Measurements from ENCODE around the gene PSMB9.
"Not testable (repeated sequence)": the region's sequence is repeated elsewhere in the genome, so short reads cannot be mapped to it uniquely, and the experiment has no call there.

PSMB9 gene

DNA sequence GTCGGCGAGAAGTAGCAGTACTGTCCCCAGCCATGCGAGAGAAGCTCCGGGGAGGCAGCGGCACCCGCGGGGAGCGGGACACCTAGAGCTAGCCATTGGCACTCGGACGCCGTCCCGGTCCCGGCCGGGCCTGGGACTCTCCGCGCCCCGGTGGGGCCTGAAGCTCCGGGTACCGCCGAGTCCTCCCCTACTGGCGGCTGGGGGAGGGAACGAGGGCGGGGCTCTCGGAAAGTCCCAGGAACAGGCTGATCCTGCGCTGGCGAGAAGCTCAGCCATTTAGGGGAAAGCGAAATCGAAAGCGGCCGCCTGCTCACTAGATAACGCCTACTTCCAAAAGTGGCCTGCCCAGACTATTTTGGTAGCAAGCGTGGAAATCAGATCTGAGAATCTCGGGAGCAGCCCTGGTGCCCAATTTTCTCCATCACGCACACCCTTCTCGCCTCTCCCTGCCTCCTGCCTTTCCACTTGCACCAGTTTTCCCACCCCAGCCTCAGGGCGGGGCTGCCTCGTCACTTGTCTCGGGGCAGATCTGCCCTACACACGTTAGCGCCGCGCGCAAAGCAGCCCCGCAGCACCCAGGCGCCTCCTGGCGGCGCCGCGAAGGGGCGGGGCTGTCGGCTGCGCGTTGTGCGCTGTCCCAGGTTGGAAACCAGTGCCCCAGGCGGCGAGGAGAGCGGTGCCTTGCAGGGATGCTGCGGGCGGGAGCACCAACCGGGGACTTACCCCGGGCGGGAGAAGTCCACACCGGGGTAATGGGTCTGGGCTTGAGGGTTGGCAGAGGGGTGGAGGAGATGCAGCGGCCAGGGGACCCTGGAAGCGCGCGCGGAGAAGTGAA, at the start of gene PSMB9, which contains the start of gene TAP1:
Gene PSMB9 (plus strand): TSS at position 652 of the 835 bp plus-strand sequence. CDS start 38 bp downstream, at position 690.
Gene TAP1 (minus strand): TSS at position 164 of the 835 bp plus-strand sequence. CDS start 68 bp downstream, at position 96.
- DNase-seq: peak; percentile 94

DNA sequence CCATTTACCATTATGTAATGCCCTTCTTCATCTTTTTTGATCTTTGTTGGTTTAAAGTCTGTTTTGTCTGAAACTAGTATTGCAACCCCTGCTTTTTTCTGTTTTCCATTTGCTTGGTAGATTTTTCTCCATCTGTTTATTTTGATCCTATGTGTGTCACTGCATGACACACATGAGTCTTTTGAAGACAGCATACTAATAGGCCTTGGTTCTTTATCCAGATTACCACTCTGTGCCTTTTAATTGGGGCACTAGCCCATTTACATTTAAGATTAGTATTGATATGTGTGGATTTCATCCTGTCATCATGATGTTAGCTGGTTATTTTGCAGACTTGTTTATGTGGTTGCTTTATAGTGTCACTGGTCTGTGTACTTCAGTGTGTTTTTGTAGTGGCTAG, 48.6 kb upstream of the PSMB9 start:
- DNase-seq: not testable (repeated sequence)

DNA sequence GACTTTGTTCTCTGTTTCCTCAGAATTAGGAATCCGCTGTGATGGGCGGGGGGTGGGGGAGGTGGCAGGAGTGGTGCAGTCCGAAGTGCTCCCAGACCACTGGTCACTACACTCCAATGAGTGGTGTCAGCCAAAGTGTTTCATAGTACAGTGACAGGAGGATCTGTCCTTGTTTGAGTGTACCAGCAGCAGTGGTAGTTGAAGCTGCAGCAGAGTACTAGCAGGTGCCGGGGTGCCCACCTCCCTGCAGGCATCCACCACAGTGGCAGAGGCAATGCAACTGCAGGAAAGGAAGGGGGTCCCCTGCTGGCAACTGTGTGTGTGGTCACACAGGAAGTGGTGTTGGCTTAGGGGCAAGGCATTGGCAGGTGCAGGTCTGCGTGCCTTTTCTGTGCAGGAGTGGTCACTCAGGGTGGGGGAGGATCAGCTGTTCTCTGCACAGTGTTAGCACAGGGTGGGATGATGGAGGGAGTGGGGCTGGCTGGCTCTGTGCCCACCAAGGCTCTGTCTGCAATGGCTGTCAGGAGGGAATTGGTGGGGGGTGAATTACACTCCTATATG, 46.9 kb upstream of the PSMB9 start:
- no peak for DNase-seq

DNA sequence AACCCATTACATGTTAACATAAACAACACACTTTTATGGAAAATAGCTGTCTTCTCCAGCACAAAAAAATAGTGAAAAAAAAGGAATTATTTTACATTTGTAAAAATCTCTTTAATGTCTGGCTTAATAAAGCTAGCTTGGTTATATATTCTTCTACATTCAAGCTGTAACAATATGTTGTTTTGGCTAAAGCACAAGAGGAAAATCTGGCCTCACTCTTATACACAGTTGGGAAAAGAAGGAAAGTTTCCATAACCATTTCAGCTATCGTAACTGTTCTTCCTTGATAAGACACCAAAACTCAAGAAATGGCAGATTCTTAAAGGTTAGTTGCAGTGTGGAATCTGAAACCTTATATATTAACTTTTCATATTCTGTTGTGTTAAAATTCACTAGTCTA, 44.8 kb upstream of the PSMB9 start:
- DNase-seq: no peak

DNA sequence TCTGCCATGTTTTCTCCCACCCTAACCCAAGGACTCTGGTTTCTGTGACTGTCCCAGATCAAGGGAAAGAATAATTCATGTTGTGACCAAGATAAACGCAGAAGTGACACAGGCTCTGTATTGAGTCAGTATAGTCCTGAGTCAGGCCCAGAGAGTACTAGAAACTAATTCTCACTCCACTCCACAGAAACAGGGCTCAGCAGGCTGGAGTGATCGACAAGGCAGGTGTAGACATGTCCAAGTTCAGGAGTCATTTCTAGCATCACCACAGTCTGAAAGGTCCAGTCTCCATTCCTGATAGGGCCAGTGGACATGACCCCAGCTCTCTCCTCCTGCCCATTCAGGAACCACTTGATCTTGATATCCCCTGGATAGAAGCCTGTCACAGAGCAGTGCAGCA, 39.8 kb upstream of the PSMB9 start:
- DNase-seq: no peak

DNA sequence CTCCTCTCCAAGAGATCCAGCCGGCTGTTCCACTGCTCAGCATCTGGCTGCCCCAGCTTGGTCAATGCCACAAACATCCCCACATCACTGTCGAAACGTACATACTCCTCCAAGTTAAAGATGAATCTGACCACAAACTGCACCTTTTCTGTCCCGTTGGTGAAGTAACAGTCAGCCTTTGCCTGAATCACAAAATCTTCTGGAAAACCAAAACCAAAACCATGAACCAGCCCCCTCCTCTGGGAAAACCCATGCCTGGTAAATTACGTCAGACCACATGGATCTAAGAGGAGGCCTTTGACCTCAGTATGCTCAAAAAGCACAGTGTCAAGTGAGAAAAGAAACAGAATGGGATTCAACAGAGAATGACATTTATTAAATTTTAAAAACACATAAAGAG, 38.9 kb upstream of the PSMB9 start:
- no peak for DNase-seq

DNA sequence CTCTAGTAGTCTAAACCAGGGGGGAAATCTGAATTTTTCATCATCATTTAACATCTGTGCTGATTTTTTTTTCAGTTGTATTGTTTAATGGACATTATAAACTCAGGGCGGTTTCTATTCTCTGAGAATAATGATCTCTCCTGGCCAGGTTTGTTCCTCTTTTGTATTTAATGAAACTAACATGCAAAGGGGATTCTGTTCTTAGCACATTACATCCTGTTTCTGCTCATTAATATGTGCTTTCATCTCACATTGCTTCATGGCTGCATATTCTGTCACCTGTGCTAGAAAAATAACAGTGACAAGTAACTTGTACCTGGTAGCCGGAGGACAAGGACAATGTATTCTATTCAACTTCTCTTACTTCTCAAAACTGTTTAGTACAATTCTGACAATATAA, 38.0 kb upstream of the PSMB9 start:
- no peak for DNase-seq

DNA sequence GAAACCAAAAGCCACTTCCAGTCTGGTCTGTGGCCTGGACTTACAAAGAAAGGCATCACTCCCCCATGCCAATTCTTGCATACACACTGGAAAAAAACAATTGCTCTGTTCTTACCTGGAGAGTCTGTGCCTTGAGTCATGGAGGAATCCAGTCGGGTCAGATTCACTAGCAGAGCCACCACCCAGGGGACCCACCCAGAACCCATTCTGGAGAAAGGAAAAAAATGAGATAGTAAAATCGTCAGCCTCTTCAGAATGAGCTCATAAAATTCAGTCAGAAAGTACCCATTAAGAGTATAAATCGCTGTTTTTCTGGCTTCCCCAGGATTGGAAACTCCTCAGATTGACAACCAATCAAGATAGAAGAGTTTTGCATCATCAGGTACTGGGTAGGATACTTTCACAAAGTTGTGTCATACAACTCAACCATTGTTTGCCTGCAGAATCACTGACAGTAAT, 37.2 kb upstream of the PSMB9 start, which contains the start of gene HLA-DOB:
Gene HLA-DOB (minus strand): TSS at position 257 of the 459 bp plus-strand sequence. CDS start 51 bp downstream, at position 206.
- peak; percentile 90 for DNase-seq

DNA sequence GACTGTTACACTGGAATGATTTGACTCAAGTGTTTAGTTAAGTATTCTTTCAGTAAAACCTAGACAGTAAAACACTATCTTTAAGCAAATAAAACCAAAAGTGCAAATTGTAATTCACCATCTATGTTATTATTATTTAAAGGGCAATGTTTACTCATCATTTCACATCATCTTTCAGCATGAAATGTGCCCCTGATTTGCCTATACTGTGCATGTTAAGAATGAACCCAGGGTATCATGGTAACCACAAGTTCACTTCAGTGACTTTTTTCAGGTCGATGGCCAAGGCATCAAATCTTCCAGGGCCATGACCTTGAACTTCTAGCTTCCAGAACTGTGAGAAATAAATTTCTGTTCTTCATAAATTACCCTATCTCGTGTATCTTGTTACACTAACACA, 35.1 kb upstream of the PSMB9 start:
- DNase-seq: no peak

DNA sequence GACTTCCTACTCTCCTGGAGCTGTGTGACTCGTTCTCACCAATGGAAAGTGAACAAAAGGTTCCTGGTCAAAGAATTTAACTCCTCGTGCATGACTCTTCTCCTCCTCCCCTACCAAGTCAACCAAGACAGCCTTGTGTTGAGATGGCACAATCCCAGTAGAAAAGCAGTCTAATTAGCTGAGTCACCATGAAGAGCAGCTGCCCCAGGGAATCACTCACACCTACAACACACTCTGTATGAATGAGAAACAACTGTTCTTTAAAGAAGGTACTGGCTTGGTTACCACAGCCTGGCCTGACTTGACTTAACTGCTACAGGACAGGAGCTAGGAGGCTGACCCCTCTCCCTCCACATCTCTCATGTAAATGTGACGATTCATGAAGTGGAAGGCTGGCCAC, 34.3 kb upstream of the PSMB9 start:
- peak; percentile 91 for DNase-seq

DNA sequence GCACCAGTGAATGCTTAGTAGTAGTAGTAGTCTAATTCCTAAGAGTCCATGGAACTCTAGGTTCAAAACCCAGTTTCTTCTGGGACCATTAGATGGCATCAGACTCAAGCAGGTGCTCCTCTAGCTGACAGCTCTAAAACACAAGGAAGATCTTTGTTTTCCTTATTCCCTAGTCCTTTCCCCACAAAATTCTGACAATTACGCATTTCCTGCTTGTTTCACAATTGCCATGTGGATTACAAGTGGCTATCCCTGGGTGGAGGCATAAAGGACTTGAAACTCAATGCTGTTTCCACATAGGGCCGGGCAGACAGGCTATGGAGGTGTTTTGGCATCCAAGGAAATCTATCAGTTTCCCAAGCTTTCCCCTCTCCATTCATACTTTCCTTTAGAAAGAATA, 28.0 kb upstream of the PSMB9 start:
- DNase-seq: no peak

DNA sequence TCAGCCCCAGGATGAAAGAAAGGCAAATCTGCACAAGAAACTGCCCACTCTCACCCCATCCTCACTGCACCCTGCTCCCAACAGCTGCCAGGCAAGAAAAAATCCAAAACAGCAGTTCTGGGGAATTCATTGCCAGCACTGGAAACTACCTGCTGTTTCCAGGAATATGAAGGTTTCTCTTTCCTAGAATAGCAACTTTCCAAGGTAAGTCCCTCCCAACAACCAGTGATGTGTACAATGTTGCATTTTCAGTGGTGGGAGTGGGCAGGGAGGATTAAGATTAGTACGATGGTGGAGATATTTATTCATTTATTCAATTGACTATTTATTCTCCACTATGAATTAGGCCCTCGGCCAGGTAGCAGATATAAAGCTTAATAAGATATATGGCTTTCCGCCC, 27.0 kb upstream of the PSMB9 start:
- DNase-seq: no peak

DNA sequence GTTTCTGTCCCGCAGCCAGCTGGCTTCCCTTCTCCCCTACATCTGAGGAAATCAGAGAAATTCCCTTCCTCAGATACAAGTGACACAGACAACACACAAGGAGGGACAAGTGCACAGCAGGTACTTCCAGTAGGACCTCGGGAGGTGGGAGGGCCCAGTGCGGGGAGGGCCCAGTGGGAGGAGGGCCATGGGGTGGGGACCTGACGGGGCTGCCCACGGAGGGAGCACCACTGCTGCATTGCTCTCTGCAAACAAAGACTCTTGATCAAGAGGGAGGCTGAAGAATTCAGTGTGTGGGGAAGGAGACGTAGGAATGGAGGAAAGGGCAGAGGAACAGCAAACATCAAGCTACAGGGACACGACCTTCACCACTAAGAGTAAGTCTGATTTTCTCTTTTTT, 24.5 kb upstream of the PSMB9 start:
- DNase-seq: no peak

DNA sequence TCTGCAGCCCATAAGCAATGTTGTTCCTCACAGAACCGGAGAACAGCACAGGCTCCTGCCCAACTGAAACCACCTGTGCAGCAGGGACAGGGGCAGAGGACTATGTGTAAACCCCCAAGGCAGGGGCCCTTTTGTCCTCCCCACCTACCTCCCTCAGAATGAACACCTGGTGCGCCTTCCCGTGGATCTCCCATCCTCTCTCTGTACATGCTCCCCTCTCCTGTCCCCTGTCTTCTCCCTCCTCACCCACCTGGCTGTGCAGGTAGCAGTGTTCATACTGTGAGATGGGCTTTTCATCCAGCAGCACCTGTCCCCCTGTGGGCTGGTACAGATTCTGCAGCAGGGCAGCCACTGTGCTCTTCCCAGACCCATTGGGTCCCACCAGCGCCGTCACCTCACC, 24.0 kb upstream of the PSMB9 start:
- DNase-seq: no peak

DNA sequence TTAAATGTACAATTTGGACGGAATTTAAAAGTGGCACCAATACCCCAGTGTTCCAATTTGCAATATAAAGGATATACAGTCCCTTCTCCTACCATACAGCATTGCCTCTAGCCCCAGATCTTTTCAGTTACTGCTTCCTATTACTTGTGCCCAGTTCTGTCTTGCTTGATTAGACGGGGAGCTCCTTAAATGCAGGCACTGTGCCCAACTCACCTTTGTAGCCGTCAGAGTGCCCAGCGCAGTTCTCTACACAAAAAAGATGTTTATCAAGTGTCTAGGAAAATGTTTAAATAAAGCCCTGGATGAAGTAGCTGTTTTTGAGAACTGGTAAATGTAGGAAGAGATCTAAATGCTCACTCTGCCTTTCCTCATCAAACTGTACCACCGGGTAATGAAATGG, 23.1 kb upstream of the PSMB9 start:
- DNase-seq: peak; percentile 5

DNA sequence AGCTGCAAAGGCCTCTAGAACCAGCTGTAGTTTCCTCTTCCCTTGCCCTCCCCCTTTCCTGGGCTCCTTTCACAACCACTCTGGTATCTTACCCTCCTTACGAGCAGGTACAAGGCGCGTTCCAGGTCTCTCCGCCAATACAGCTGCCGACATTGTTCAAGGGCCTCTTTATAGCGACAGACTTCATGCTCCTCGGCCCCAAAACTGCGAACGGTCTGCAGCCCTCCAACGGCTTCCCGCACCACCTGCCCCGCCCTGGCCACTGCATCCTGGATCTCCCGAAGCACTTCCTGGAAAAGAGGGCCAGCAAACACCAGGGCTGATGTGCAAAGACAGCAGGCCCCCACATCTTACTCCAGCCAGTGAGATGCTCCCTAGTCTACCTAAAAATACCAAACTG, 21.5 kb upstream of the PSMB9 start:
- no peak for DNase-seq

DNA sequence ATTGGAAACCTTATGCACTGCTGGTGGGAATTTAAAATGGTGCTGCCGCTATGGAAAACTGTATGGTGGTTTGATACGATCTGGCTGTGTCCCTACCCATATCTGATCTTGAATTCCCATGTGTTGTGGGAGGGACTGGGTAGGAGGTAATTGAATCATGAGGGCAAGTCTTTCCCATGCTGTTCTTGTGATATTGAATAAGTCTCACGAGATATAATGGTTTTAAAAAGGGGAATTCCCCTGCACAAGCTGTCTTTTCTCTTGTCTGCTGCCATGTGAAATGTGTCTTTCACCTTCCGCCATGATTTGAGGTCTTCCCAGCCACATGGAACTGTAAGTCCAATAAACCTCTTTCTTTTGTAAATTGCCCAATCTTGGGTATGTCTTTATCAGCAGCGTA, 20.3 kb upstream of the PSMB9 start:
- DNase-seq: no peak

DNA sequence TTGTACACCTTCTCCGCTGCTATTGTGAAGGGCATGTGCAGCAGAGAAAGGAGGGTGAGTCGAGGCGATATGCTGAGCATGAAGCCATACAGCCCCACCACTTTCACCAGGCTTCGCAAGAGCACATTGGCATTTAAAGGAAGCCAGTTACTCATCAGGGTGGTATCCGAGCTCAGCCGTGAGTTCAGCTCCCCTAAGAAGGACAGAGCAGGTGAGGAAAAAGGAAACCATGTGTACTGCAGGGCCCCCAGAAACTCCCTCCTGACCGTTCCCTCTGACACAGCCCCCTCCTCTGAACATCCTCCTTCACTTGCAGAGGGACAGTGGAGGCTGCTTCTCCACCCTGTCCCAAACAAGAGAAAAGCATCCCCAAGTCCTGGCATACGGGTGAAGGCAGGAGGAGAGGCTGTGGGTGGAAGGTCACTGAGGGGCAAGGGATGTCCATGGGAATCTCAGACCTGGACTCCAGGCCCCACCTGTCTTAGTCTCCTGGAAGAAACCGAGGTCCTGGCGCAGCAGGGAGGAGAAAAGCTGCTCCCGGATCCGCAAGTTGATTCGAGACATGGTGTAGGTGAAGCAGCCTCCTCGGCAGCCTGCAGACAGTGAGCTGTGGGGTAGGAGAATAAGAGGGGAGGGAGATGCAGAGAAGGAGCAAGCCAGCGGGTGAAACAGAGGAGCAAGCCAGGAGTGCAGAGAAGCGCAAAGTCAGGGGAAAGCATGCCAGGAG, 18.7 kb upstream of the PSMB9 start:
- DNase-seq: no peak

DNA sequence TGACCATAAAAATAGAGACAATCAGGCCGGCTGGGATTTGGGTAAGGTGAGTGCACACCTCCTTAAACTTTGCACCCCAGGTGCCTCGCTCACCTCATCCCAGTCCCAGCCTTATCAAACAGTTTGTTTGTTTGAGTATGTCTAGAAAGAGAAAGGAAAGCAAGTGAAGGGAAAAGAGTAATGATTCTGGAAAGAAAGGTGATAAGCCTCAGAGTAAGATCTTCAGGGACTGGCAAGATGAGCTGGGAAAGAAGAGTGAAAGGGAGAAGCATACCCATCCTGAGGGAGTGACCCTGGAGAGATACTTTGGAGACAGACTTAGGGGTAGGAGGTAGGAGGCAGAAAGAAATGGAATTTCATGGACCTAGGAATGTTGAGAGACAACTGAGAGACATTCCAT, 17.1 kb upstream of the PSMB9 start:
- DNase-seq: no peak

DNA sequence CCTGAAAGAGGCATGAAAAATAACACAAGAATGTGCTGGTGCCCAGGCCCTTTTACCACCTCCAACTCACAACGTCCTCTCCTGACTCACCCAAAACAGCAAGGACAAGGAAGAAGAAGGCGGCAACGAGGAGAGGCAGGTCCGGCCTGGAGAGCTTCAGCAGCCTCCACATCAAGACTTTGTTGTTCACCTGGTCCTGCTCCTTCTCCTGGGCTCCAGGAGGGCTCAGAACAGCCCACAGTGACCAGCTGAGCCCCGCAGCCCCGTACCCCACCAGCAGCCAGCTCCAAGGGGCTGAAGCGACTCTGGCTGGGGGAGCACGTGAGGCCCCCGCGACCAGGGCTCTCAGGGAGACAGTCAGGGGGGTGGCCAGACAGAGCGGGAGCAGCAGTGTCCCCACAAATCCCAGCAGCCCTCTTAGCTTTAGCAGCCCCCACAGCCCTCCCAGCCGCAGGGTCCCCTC, 16.3 kb upstream of the PSMB9 start:
- DNase-seq: peak; percentile 51

DNA sequence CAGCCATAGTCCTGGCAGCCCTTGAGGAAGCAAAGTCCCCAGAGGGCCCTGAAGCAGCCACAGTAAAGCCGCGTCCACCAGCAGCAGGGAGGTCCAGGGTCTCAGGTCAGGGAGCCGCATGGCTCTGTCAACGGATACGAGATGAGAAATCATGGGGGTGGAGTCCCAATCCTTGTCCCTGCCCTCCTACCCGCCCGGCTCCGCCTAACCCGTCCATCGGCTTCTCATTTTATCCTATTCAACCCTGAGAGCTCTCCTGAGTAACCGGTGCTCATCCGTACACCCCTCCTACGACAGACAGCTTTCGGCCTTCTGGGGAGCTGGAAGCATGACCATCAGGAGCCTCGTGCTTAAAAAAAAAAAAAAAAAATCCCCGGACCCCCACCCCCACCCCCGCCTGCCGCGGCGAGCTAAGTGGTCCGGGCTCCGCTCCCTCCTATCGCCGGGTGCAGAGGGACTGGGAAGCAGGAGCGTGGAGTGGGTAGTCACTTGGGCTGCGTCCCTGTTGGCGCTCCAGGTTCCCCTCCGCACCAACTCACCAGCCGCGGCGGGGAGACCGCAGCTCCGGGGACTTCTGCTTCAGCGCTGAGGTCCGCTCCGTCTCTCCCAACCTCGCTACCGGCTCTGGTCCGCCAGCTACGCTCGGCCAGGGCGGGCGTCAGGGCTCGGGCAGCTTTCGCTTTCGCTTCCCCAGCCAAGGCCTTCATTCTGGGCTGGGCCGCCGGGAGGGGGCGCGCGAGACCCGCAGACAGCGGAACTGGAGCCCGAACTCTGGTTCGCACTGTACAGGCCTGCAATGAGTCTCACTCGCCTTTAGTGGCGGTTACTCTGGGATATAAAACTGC, 15.7 kb upstream of the PSMB9 start, which contains the start of gene TAP2:
Gene TAP2 (minus strand): TSS at position 626 of the 845 bp plus-strand sequence. CDS start 506 bp downstream, at position 120.
- peak; percentile 97 for DNase-seq

DNA sequence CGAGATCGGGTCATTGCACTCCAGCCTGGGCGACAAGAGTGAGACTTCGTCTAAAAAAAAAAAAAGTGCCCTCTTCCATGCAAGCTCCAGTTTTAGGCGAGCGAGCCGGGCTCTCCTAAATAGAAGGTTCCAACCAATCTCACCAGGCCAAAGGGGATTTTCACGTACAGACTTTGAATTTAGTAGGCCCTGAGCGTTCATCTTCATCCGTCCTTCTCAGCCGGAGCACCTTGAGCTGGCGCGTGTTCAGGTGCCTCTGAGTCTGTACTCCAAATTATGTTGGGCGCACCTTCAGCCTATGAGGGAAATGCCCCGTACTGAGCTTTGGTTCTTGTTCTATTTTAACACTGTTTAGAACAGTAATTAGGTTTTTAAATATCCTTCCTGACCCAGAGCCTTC, 14.6 kb upstream of the PSMB9 start:
- no peak for DNase-seq

Measured in islet precursor cell (in vitro differentiated cells).